Caco-2 (cell line): Measurements from ENCODE around the gene CLEC16A. TPM values are rescaled to one million over a fixed set of nuclear protein-coding genes. Genes with fewer than 3 reads are reported as not detected.

Experiments
- BruUV-seq: library from RNA; stranded (reverse); fragments of 400-500 nt; replicated peaks from 2 replicates; lab custom pipeline; 2021; lab: Mats Ljungman, UMichigan
- CTCF ChIA-PET: fragments of 300-600 bp; sonication (Branson Sonifier 250); formaldehyde crosslinking; loops from one replicate; lab custom pipeline; 2022; ENCODE audit warnings: antibody characterized with exemption; lab: Charles Lee
- POLR2A ChIA-PET: fragments of 300-600 bp; sonication (Branson Sonifier 250); formaldehyde crosslinking; loops from one replicate; lab custom pipeline; 2022; ENCODE audit warnings: antibody characterized with exemption; lab: Charles Lee
- DNase-seq, 2 experiments: peaks; one replicate each; pipeline versions ENCODE4 v3.0.0 to v3.0.0-alpha.2; 2020 to 2022
- H3K27me3 ChIP-seq: replicated peaks from 2 replicates; pipeline ENCODE4 v1.6.0; 2011; ENCODE audit warnings: low read length; ENCODE audit not compliant: control insufficient read depth, insufficient read depth
- H3K36me3 ChIP-seq: 2 replicates; pipeline ENCODE4 v1.5.1; 2011; ENCODE audit warnings: low read length; ENCODE audit not compliant: control insufficient read depth, insufficient read depth
- H3K4me1 ChIP-seq: fragments of 250-450 bp; sonication (Bioruptor Pico); 2 replicates; pipeline ENCODE4 v1.5.1; 2020; ENCODE audit warnings: mild to moderate bottlenecking
- H3K4me3 ChIP-seq: 2 replicates; pipeline ENCODE4 v1.5.1; 2011; ENCODE audit warnings: low read depth, mild to moderate bottlenecking, control low read depth, low read length
- H3K9me3 ChIP-seq: fragments of 250-450 bp; sonication (Bioruptor Pico); 2 replicates; pipeline ENCODE4 v1.5.1; 2020; ENCODE audit warnings: mild to moderate bottlenecking, moderate library complexity
- H3K27ac Mint-ChIP-seq: one replicate; pipeline ENCODE4 v1.8.0; 2022; ENCODE audit warnings: mixed read lengths; ENCODE audit not compliant: unreplicated experiment
- H3K27me3 Mint-ChIP-seq: one replicate; pipeline ENCODE4 v1.8.0; 2022; ENCODE audit warnings: mixed read lengths; ENCODE audit not compliant: insufficient read depth, unreplicated experiment
- H3K36me3 Mint-ChIP-seq: one replicate; pipeline ENCODE4 v1.8.0; 2022; ENCODE audit warnings: mild to moderate bottlenecking, mixed read lengths; ENCODE audit not compliant: insufficient read depth, unreplicated experiment
- H3K4me1 Mint-ChIP-seq: one replicate; pipeline ENCODE4 v1.8.0; 2022; ENCODE audit warnings: low read depth, mixed read lengths; ENCODE audit not compliant: unreplicated experiment
- H3K4me3 Mint-ChIP-seq: one replicate; pipeline ENCODE4 v1.8.0; 2022; ENCODE audit warnings: mild to moderate bottlenecking, moderate library complexity, mixed read lengths; ENCODE audit not compliant: unreplicated experiment
- H3K9me3 Mint-ChIP-seq: one replicate; pipeline ENCODE4 v1.8.0; 2022; ENCODE audit warnings: mixed read lengths; ENCODE audit not compliant: unreplicated experiment
- intact Hi-C: fragments of 100-400 bp; cut with micrococcal nuclease; formaldehyde crosslinking; loops from one replicate; pipeline ENCODE4 v1.10.0; 2022; ENCODE audit not compliant: unreplicated experiment
- total RNA-seq: library from RNA; stranded (reverse); gene quantifications from 2 replicates; pipeline ENCODE4 v1.2.3, GENCODE V29; 2022
- TF ChIP-seq, protein P1 (sequence below), 2 experiments: fragments of 200-600 bp in 1 of 2; IDR thresholded peaks; 1 replicate in 1 of 2; 2 replicates in 1 of 2; pipeline versions ENCODE4 v1.5.1 to v1.8.0; 2011 to 2022; ENCODE audit warnings: antibody characterized with exemption in 1 of 2, control low read depth in 1 of 2, inconsistent platforms in 1 of 2, low read depth in 1 of 2, low read length in 1 of 2, mild to moderate bottlenecking in 1 of 2, moderate library complexity in 1 of 2; ENCODE audit not compliant: insufficient read depth in 1 of 2, severe bottlenecking in 1 of 2, unreplicated experiment in 1 of 2

The CLEC16A gene
- total RNA-seq, 1 experiment from 2014 or later, result 27.0 TPM

DNA sequence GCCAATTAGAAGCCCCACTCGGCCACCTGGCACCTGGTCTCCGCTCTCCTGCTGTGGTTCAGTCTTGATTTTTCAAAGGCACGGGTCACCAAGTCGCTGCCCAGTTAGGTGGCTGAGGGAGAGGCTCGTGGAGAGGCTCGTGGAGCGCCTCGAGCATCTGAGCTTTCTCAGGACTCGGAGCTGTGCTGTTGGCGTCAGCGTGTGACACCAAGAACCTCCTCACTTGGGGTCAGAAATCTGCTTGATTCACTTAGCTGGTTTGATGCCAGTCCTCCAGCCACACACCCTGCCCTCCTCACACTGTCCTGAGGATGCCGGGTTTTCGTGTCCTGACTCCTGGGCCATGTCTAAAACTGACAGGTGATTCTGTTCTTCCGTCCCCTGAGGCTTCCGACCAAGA is 229.1 kb downstream of the CLEC16A start:
- Histone ChIP-seq H3K36me3 (no peaks in the 10 kb centered on the region), H3K9me3 (no peaks in the 10 kb centered on the region), H3K27me3 (no peaks in the 10 kb centered on the region), H3K4me3 (no peak overlapping the region), H3K4me1 (no peaks in the 10 kb centered on the region)
- H3K9me3 Mint-ChIP-seq, result no peaks in the 10 kb centered on the region
- intact Hi-C loops, result no loop called here
- H3K27ac Mint-ChIP-seq, result no peak overlapping the region
- DNase-seq, result no peak
- POLR2A ChIA-PET, result no interaction called here
- no peaks in the 10 kb centered on the region for H3K4me1 Mint-ChIP-seq
- no TSS peak for BruUV-seq
- peaks cover 6% of the 10 kb centered on the region for H3K36me3 Mint-ChIP-seq
- CTCF ChIA-PET, result no interaction called here
- no peak overlapping the region for H3K4me3 Mint-ChIP-seq
- no peaks in the 10 kb centered on the region for H3K27me3 Mint-ChIP-seq
- TF ChIP-seq, protein P1, sequence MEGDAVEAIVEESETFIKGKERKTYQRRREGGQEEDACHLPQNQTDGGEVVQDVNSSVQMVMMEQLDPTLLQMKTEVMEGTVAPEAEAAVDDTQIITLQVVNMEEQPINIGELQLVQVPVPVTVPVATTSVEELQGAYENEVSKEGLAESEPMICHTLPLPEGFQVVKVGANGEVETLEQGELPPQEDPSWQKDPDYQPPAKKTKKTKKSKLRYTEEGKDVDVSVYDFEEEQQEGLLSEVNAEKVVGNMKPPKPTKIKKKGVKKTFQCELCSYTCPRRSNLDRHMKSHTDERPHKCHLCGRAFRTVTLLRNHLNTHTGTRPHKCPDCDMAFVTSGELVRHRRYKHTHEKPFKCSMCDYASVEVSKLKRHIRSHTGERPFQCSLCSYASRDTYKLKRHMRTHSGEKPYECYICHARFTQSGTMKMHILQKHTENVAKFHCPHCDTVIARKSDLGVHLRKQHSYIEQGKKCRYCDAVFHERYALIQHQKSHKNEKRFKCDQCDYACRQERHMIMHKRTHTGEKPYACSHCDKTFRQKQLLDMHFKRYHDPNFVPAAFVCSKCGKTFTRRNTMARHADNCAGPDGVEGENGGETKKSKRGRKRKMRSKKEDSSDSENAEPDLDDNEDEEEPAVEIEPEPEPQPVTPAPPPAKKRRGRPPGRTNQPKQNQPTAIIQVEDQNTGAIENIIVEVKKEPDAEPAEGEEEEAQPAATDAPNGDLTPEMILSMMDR (IDR thresholded peaks at IDR 0.05; ENCODE audit: insufficient read depth in 1 of 2, low read depth in 1 of 2, low read length in 1 of 2, severe bottlenecking in 1 of 2, unreplicated experiment in 1 of 2), result no peak

DNA sequence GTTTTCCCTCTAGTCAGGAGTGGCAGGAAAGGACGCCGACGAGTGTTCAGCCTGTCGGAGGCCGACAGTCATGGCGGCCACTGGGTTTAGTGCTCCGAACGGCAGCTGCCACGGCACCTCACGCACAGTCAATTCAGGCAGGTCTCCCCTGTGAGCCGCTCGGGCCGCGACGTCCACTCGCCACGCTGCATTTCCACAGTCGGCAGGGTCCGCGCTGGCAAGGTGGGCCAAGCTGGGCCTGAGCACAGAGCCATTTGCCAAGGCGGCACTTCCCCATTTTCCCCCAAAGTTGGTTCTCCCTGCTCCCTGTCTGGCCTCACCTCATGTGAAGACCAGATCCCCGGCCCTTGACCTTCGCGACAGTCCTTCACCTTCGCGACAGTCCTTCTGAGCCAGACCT is 229.8 kb downstream of the CLEC16A start:
- H3K27me3 Mint-ChIP-seq, result no peaks in the 10 kb centered on the region
- H3K36me3 Mint-ChIP-seq, result no peaks in the 10 kb centered on the region
- Histone ChIP-seq H3K4me3 (no peak overlapping the region), H3K4me1 (no peaks in the 10 kb centered on the region), H3K36me3 (no peaks in the 10 kb centered on the region), H3K27me3 (no peaks in the 10 kb centered on the region), H3K9me3 (no peaks in the 10 kb centered on the region)
- H3K4me3 Mint-ChIP-seq, result no peak overlapping the region
- no TSS peak for BruUV-seq
- intact Hi-C loops, result no loop called here
- POLR2A ChIA-PET, result no interaction called here
- H3K4me1 Mint-ChIP-seq, result no peaks in the 10 kb centered on the region
- H3K9me3 Mint-ChIP-seq, result no peaks in the 10 kb centered on the region
- no peak for DNase-seq
- no peak overlapping the region for H3K27ac Mint-ChIP-seq
- CTCF ChIA-PET, result no interaction called here
- TF ChIP-seq, protein P1 (IDR thresholded peaks at IDR 0.05; ENCODE audit: insufficient read depth in 1 of 2, low read depth in 1 of 2, low read length in 1 of 2, severe bottlenecking in 1 of 2, unreplicated experiment in 1 of 2), result no peak

GRCh38 chr16:11175106-11175786 is 230.9 kb downstream of the CLEC16A start:
- Mint-ChIP-seq H3K36me3 (peaks cover 4% of the 10 kb centered on the region), H3K27me3 (no peaks in the 10 kb centered on the region), H3K27ac (no peak overlapping the region), H3K9me3 (no peaks in the 10 kb centered on the region), H3K4me3 (no peak overlapping the region), H3K4me1 (no peaks in the 10 kb centered on the region)
- Histone ChIP-seq H3K27me3 (no peaks in the 10 kb centered on the region), H3K4me3 (no peak overlapping the region), H3K4me1 (no peaks in the 10 kb centered on the region), H3K9me3 (no peaks in the 10 kb centered on the region), H3K36me3 (no peaks in the 10 kb centered on the region)
- ChIA-PET POLR2A (no interaction called here), CTCF (no interaction called here)
- TF ChIP-seq, protein P1 (IDR thresholded peaks at IDR 0.05; ENCODE audit: insufficient read depth in 1 of 2, low read depth in 1 of 2, low read length in 1 of 2, severe bottlenecking in 1 of 2, unreplicated experiment in 1 of 2), result no peak
- DNase-seq, result no peak
- BruUV-seq, result no TSS peak
- intact Hi-C loops, result no loop called here
